ENCODE data around the gene NCKIPSD.

Gene NCKIPSD

DNA sequence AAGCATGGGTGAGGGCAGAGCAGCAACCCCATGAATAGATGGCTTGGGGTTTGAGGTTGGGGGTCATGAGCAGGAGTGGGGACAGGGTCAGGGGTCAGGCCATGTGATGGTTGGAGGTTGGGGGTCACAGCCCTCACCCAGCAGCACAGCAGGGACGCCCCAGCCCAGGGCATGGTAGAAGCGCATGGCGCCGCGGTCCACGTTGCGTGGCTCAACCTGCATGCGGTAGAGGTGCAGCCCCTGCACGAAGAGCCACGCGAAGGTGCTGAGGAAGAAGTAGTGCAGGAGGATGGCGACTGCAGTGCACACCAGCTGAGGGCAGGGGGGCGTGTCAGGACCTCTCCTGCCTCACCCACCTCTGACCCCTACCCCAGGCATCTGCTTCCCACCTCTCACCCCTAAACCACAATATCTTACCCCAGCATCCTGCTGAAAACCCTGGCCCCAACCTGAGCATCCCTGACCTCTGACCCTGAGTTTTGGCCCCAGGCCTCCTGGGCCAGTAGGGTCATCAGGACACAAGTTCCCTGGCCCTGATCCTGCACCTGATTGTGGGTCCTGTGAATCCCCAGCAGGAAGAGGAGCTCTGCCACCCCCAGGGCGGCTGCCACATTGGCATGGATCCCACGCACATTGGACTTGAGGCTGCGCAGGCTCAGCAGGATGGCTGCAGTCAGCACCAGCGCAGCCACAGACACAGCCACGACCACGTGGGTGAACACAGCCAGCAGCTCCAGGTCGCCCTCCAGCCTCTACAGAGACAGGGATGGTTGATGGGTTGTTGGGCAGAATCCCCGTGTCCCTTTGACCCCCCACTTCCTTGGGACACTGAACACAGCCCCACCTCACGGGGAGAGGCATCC lies 40.6 kb downstream of the NCKIPSD start:
- no peaks in the 10 kb centered on the region for H3K79me1 ChIP-seq (replicated peaks; ENCODE audit: low read length, poor library complexity, severe bottlenecking)
- no peak overlapping the region for H3K4me2 ChIP-seq (ENCODE audit: low read length, poor library complexity, severe bottlenecking)
- no peak overlapping the region for H2AFZ ChIP-seq (ENCODE audit: low read depth, low read length)
- no peak for DNase-seq
- H4K91ac ChIP-seq (ENCODE audit: low read length): no peak overlapping the region
- H3K18ac ChIP-seq (ENCODE audit: low read depth in 1 of 2, low read length in 2 of 2): no peak overlapping the region
- no peak overlapping the region for H2BK15ac ChIP-seq (ENCODE audit: low read depth, poor library complexity, severe bottlenecking)
- H2AK5ac ChIP-seq (ENCODE audit: low read length, severe bottlenecking): no peak overlapping the region
- no peak overlapping the region for H3K4me3 ChIP-seq (ENCODE audit: insufficient read depth in 1 of 2, low read depth in 1 of 2, low read length in 2 of 2)
- peaks cover 0 to 31% of the 10 kb centered on the region in 2 experiments for H3K27me3 ChIP-seq (ENCODE audit: control insufficient read depth in 1 of 2, insufficient read depth in 1 of 2, low read length in 2 of 2)
- no peak overlapping the region for H3K14ac ChIP-seq (ENCODE audit: low read length in 2 of 2)
- H3K9me3 ChIP-seq (ENCODE audit: control insufficient read depth, low read length): no peaks in the 10 kb centered on the region
- no peak overlapping the region for H3K27ac ChIP-seq (ENCODE audit: low read length, poor library complexity, severe bottlenecking)
- no peak overlapping the region for H3K4ac ChIP-seq (ENCODE audit: low read depth in 1 of 2, low read length in 2 of 2)
- no peaks in the 10 kb centered on the region for H3K4me1 ChIP-seq (ENCODE audit: control insufficient read depth, insufficient read depth, low read depth, low read length)
- H2BK12ac ChIP-seq (ENCODE audit: low read length in 2 of 2): no peak overlapping the region
- WGBS: 89% methylated on average over 20 of the region's 22 CpGs
- no peak overlapping the region for H4K8ac ChIP-seq (ENCODE audit: low read length)
- H3K23ac ChIP-seq (ENCODE audit: low read length in 2 of 2): no peak overlapping the region
- H2BK120ac ChIP-seq (ENCODE audit: low read depth, low read length): no peak overlapping the region
- no peak overlapping the region for H2BK5ac ChIP-seq (ENCODE audit: low read depth, low read length, poor library complexity, severe bottlenecking)
- no peak overlapping the region for H3K9ac ChIP-seq (ENCODE audit: low read length)
- peaks cover 0 to 20% of the 10 kb centered on the region in 2 experiments for H3K36me3 ChIP-seq (ENCODE audit: control insufficient read depth in 1 of 2, insufficient read depth in 2 of 2, low read depth in 1 of 2, low read length in 2 of 2)

DNA sequence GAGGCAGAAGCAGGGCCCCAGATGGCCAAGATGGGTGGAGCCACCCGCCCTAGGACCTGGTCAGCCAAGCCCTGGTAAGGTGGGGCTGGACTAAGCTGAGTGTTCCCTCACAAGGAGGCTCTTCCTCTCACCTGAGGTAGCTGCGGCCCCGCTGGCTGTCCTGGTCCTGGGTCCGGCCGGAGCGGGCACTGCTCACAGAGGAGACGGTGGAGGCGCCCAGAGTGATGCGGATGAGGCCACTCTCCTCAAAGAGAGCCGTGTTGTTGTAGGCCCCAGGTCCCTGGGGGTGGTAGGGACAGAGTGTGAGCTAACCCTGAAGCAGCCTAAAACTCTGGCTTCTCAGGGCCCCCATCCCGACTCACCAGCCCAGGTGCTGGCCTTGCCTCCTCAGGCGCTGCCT lies 43.1 kb downstream of the NCKIPSD start:
- 94% methylated on average over 12 of the region's 12 CpGs for WGBS
- no peak overlapping the region for H3K4me2 ChIP-seq (ENCODE audit: low read length, poor library complexity, severe bottlenecking)
- H2AK5ac ChIP-seq (ENCODE audit: low read length, severe bottlenecking): no peak overlapping the region
- no peak overlapping the region for H3K4ac ChIP-seq (ENCODE audit: low read depth in 1 of 2, low read length in 2 of 2)
- H3K36me3 ChIP-seq (ENCODE audit: control insufficient read depth in 1 of 2, insufficient read depth in 2 of 2, low read depth in 1 of 2, low read length in 2 of 2): peaks cover 0 to 31% of the 10 kb centered on the region in 2 experiments
- no peak overlapping the region for H3K18ac ChIP-seq (ENCODE audit: low read depth in 1 of 2, low read length in 2 of 2)
- no peak overlapping the region for H2BK15ac ChIP-seq (ENCODE audit: low read depth, poor library complexity, severe bottlenecking)
- H3K14ac ChIP-seq (ENCODE audit: low read length in 2 of 2): no peak overlapping the region
- H3K4me1 ChIP-seq (ENCODE audit: control insufficient read depth, insufficient read depth, low read depth, low read length): peaks cover 1% of the 10 kb centered on the region
- no peak for DNase-seq
- peaks cover 0 to 34% of the 10 kb centered on the region in 2 experiments for H3K27me3 ChIP-seq (ENCODE audit: control insufficient read depth in 1 of 2, insufficient read depth in 1 of 2, low read length in 2 of 2)
- H4K91ac ChIP-seq (ENCODE audit: low read length): no peak overlapping the region
- no peak overlapping the region for H2BK12ac ChIP-seq (ENCODE audit: low read length in 2 of 2)
- no peak overlapping the region for H3K27ac ChIP-seq (ENCODE audit: low read length, poor library complexity, severe bottlenecking)
- H3K9me3 ChIP-seq (ENCODE audit: control insufficient read depth, low read length): no peaks in the 10 kb centered on the region
- H3K79me1 ChIP-seq (replicated peaks; ENCODE audit: low read length, poor library complexity, severe bottlenecking): peaks cover 1% of the 10 kb centered on the region
- no peak overlapping the region for H2BK120ac ChIP-seq (ENCODE audit: low read depth, low read length)
- H3K9ac ChIP-seq (ENCODE audit: low read length): no peak overlapping the region
- H4K8ac ChIP-seq (ENCODE audit: low read length): no peak overlapping the region
- H3K23ac ChIP-seq (ENCODE audit: low read length in 2 of 2): no peak overlapping the region
- H2AFZ ChIP-seq (ENCODE audit: low read depth, low read length): no peak overlapping the region
- no peak overlapping the region for H2BK5ac ChIP-seq (ENCODE audit: low read depth, low read length, poor library complexity, severe bottlenecking)
- H3K4me3 ChIP-seq (ENCODE audit: insufficient read depth in 1 of 2, low read depth in 1 of 2, low read length in 2 of 2): no peak overlapping the region

DNA sequence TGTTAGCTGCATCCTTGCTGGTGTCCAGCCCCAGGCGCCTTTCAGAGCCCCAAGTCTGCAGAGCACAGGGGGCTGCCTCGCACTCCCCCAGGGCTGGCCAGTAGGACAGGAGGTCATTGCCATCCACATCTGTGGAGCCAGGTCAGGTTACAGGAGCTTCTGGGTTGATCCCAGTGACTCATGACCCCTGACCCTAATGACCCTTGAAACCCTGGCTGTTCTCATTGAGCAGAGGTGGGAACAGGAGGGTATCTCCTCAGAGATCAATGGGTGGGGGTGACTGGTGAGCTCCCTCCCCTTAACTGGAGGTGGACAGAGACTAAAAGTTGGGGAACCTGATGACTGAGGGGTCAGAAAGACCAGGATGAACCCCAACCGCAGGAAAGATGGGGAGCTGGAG lies 44.3 kb downstream of the NCKIPSD start:
- WGBS: 98% methylated on average over 3 of the region's 3 CpGs

DNA sequence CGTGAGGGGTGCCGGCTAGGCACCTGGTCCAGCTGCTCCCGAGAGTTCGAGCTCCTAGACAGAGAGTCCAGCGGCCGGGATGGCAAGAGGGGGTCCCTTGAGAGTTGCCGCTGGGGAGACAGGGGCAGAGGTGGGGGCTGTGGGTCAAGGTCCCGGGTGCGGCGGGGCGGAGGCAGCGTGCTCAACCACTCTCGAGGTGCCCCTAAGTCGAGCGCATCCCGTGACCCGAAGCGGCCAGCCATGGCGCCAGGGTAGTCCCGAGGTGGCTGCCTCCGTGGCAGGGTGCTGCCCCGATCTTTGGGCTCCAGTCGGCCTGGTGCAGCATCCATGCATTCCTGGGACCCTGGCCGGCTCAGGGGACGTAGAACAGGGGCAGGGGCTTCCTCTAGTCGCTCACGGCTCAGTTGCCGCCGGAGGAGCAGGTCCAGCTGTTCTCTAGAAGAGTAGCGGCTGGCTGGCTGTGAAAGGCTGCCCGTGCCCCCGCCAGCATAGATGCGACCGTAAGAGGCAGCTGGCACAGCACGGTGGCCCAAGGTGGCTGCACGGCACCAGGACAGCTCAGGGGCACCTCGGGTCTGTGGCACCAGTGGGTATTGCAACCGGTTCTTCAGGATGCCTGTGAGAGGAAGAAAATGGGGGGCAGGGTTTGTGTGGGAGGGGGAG lies 45.6 kb downstream of the NCKIPSD start:
- Histone ChIP-seq H3K18ac (ENCODE audit: low read depth in 1 of 2, low read length in 2 of 2) (no peak overlapping the region), H2AK5ac (ENCODE audit: low read length, severe bottlenecking) (no peak overlapping the region), H4K8ac (ENCODE audit: low read length) (no peak overlapping the region), H3K9ac (ENCODE audit: low read length) (no peak overlapping the region), H2BK5ac (ENCODE audit: low read depth, low read length, poor library complexity, severe bottlenecking) (no peak overlapping the region), H3K27me3 (ENCODE audit: control insufficient read depth in 1 of 2, insufficient read depth in 1 of 2, low read length in 2 of 2) (peaks cover 0 to 19% of the 10 kb centered on the region in 2 experiments), H2BK15ac (ENCODE audit: low read depth, poor library complexity, severe bottlenecking) (no peak overlapping the region), H3K79me1 (replicated peaks; ENCODE audit: low read length, poor library complexity, severe bottlenecking) (peaks cover 8% of the 10 kb centered on the region), H3K36me3 (ENCODE audit: control insufficient read depth in 1 of 2, insufficient read depth in 2 of 2, low read depth in 1 of 2, low read length in 2 of 2) (peaks cover 0 to 28% of the 10 kb centered on the region in 2 experiments), H3K9me3 (ENCODE audit: control insufficient read depth, low read length) (no peaks in the 10 kb centered on the region), H3K4me2 (ENCODE audit: low read length, poor library complexity, severe bottlenecking) (no peak overlapping the region), H3K4ac (ENCODE audit: low read depth in 1 of 2, low read length in 2 of 2) (no peak overlapping the region), H3K27ac (ENCODE audit: low read length, poor library complexity, severe bottlenecking) (no peak overlapping the region), H2BK120ac (ENCODE audit: low read depth, low read length) (no peak overlapping the region), H2BK12ac (ENCODE audit: low read length in 2 of 2) (no peak overlapping the region), H4K91ac (ENCODE audit: low read length) (no peak overlapping the region), H3K14ac (ENCODE audit: low read length in 2 of 2) (no peak overlapping the region), H3K4me1 (ENCODE audit: control insufficient read depth, insufficient read depth, low read depth, low read length) (peaks cover 9% of the 10 kb centered on the region), H3K4me3 (ENCODE audit: insufficient read depth in 1 of 2, low read depth in 1 of 2, low read length in 2 of 2) (no peak overlapping the region), H2AFZ (ENCODE audit: low read depth, low read length) (no peak overlapping the region), H3K23ac (ENCODE audit: low read length in 2 of 2) (no peak overlapping the region)
- DNase-seq: no peak
- 94% methylated on average over 37 of the region's 38 CpGs for WGBS

More for the DNA sequence above, 44.3 kb downstream of the NCKIPSD start:
- H3K9me3 ChIP-seq (ENCODE audit: control insufficient read depth, low read length): no peaks in the 10 kb centered on the region
- no peak overlapping the region for H2AK5ac ChIP-seq (ENCODE audit: low read length, severe bottlenecking)
- peaks cover 5% of the 10 kb centered on the region for H3K4me1 ChIP-seq (ENCODE audit: control insufficient read depth, insufficient read depth, low read depth, low read length)
- peaks cover 0 to 29% of the 10 kb centered on the region in 2 experiments for H3K27me3 ChIP-seq (ENCODE audit: control insufficient read depth in 1 of 2, insufficient read depth in 1 of 2, low read length in 2 of 2)
- H3K4me2 ChIP-seq (ENCODE audit: low read length, poor library complexity, severe bottlenecking): no peak overlapping the region
- peaks cover 0 to 31% of the 10 kb centered on the region in 2 experiments for H3K36me3 ChIP-seq (ENCODE audit: control insufficient read depth in 1 of 2, insufficient read depth in 2 of 2, low read depth in 1 of 2, low read length in 2 of 2)
- no peak overlapping the region for H4K8ac ChIP-seq (ENCODE audit: low read length)
- H2BK5ac ChIP-seq (ENCODE audit: low read depth, low read length, poor library complexity, severe bottlenecking): no peak overlapping the region
- no peak overlapping the region for H2AFZ ChIP-seq (ENCODE audit: low read depth, low read length)
- no peak overlapping the region for H2BK120ac ChIP-seq (ENCODE audit: low read depth, low read length)
- no peak overlapping the region for H2BK12ac ChIP-seq (ENCODE audit: low read length in 2 of 2)
- H3K27ac ChIP-seq (ENCODE audit: low read length, poor library complexity, severe bottlenecking): no peak overlapping the region
- H3K23ac ChIP-seq (ENCODE audit: low read length in 2 of 2): no peak overlapping the region
- no peak overlapping the region for H2BK15ac ChIP-seq (ENCODE audit: low read depth, poor library complexity, severe bottlenecking)
- H3K4me3 ChIP-seq (ENCODE audit: insufficient read depth in 1 of 2, low read depth in 1 of 2, low read length in 2 of 2): no peak overlapping the region
- no peak overlapping the region for H3K14ac ChIP-seq (ENCODE audit: low read length in 2 of 2)
- H3K18ac ChIP-seq (ENCODE audit: low read depth in 1 of 2, low read length in 2 of 2): no peak overlapping the region
- no peak overlapping the region for H3K9ac ChIP-seq (ENCODE audit: low read length)
- H4K91ac ChIP-seq (ENCODE audit: low read length): no peak overlapping the region
- DNase-seq: no peak
- H3K79me1 ChIP-seq (replicated peaks; ENCODE audit: low read length, poor library complexity, severe bottlenecking): peaks cover 3% of the 10 kb centered on the region
- H3K4ac ChIP-seq (ENCODE audit: low read depth in 1 of 2, low read length in 2 of 2): no peak overlapping the region

Measured in mesenchymal stem cell (in vitro differentiated cells and primary cell).